Mucosa of descending colon (tissue), 3 donors: ENCODE data around the gene PGAP3. TPM values are rescaled to one million over a fixed set of nuclear protein-coding genes. Genes with fewer than 3 reads are reported as not detected.

Source experiments
- ATAC-seq: fragments of 200-7000 bp; cut with Tn5 transposase; one replicate; pipeline ENCODE4 v1.9.1; 2020; ENCODE audit warnings: mild to moderate bottlenecking, moderate library complexity
- DNase-seq, 3 donors: peaks; one replicate each; pipeline ENCODE4 v3.0.0-alpha.2; 2020
- H3K36me3 ChIP-seq: fragments of 200-600 bp; one replicate; pipeline ENCODE4 v1.8.0; 2021; ENCODE audit warnings: low read depth, mild to moderate bottlenecking
- H3K4me1 ChIP-seq: fragments of 200-600 bp; one replicate; pipeline ENCODE4 v1.8.0; 2021; ENCODE audit warnings: low read depth, mild to moderate bottlenecking
- H3K4me3 ChIP-seq: fragments of 200-600 bp; one replicate; pipeline ENCODE4 v1.8.0; 2021; ENCODE audit warnings: mild to moderate bottlenecking
- H3K9me3 ChIP-seq: fragments of 200-600 bp; one replicate; pipeline ENCODE4 v1.8.0; 2021; ENCODE audit warnings: mild to moderate bottlenecking
- CTCF ChIP-seq: fragments of 200-600 bp; IDR thresholded peaks from one replicate; pipeline ENCODE4 v1.8.0; 2022; ENCODE audit warnings: antibody characterized with exemption, mild to moderate bottlenecking
- intact Hi-C, 2 donors: fragments of 100-400 bp; cut with DNase I in 1 of 2; cut with micrococcal nuclease in 1 of 2; formaldehyde crosslinking; loops; one replicate each; pipeline versions ENCODE4 v1.11.0 to v1.11.1; 2022; cut with DNase I, micrococcal nuclease
- long read RNA-seq, 2 donors: library from polyadenylated mRNA; unstranded; transcript quantifications; one replicate each; pipeline ENCODE4 v2.0.0, GENCODE V29; 2019 to 2021
- total RNA-seq, 3 donors: library from RNA; stranded (reverse); fragmentation: NEBNext Ultra II Directional in 2 of 3; extraction: Animal tissue kit (Norgen Biotek cat#: 25700) in 2 of 3; gene quantifications; one replicate each; pipeline versions ENCODE4 v1.2.1 to v1.2.4, GENCODE V29; 2021 to 2023
- donor health status: DM: no; HTN: no; CAD: no; lungs with moderate emphysema.
- donor health status: DM: no; HTN: no; CAD: no.
- donor health status: DM: no; HTN: yes; CAD: no.

Gene PGAP3
- total RNA-seq = 10 to 100 TPM; 27.7 to 74.6 (median 47.9) TPM
- long read RNA-seq, donor 1, transcript PGAP3-201 (8 exons, 2,737 nt) = major isoform, 6 of 25 reads
- long read RNA-seq, donor 1, partial matches to known transcripts = 7 of 25 reads
- long read RNA-seq, donor 1, other reads (novel, unspliced or antisense) = 9 of 25 reads
- long read RNA-seq, donor 2, partial matches to known transcripts = 1 of 7 reads
- long read RNA-seq, donor 2, other reads (novel, unspliced or antisense) = 2 of 7 reads

GRCh38 chr17:39687546-39688474 lies at the start of gene PGAP3:
TSS of gene PGAP3 (minus strand) at chr17:39688057. CDS start at chr17:39688014, 43 bp downstream.
- intact Hi-C loops = no loop called here
- no peak for TF ChIP-seq CTCF
- H3K9me3 ChIP-seq = no peaks in the 10 kb centered on the region
- ATAC-seq (peak; percentile 95), DNase-seq (peak; percentile 89 to 95 (median 93))
- peaks cover 14% of the 10 kb centered on the region for H3K4me1 ChIP-seq
- H3K4me3 ChIP-seq = peak within 1 kb of the TSS; percentile 33
- H3K36me3 ChIP-seq = no peaks in the 10 kb centered on the region

GRCh38 chr17:39737206-39737759 lies 49.4 kb upstream of the PGAP3 start:
- Histone ChIP-seq H3K4me1 (peaks cover 24% of the 10 kb centered on the region), H3K36me3 (no peaks in the 10 kb centered on the region), H3K4me3 (peak overlapping the region; percentile 46), H3K9me3 (no peaks in the 10 kb centered on the region)
- intact Hi-C loops = no loop called here
- TF ChIP-seq CTCF = no peak
- DNase-seq (peak in 1 of 3 donors; percentile 66), ATAC-seq (peak; percentile 7)

GRCh38 chr17:39736319-39737165 lies 48.7 kb upstream of the PGAP3 start:
- intact Hi-C loops = no loop called here
- no peak for TF ChIP-seq CTCF
- no peak for ATAC-seq

GRCh38 chr17:39735882-39736281 lies 48.0 kb upstream of the PGAP3 start:
- H3K36me3 ChIP-seq = no peaks in the 10 kb centered on the region
- H3K4me3 ChIP-seq = no peak overlapping the region
- DNase-seq (no peak), ATAC-seq (no peak)
- no peak for TF ChIP-seq CTCF
- intact Hi-C loops = no loop called here
- no peaks in the 10 kb centered on the region for H3K9me3 ChIP-seq
- H3K4me1 ChIP-seq = peaks cover 22% of the 10 kb centered on the region

More at GRCh38 chr17:39736319-39737165, 48.7 kb upstream of the PGAP3 start:
- Histone ChIP-seq H3K4me1 (peaks cover 24% of the 10 kb centered on the region), H3K36me3 (no peaks in the 10 kb centered on the region), H3K9me3 (no peaks in the 10 kb centered on the region), H3K4me3 (no peak overlapping the region)
- no peak for DNase-seq

GRCh38 chr17:39732586-39732985 lies 44.7 kb upstream of the PGAP3 start:
- no peak for TF ChIP-seq CTCF
- H3K4me1 ChIP-seq = peaks cover 11% of the 10 kb centered on the region
- H3K36me3 ChIP-seq = no peaks in the 10 kb centered on the region
- intact Hi-C loops = no loop called here
- ATAC-seq = no peak
- DNase-seq = no peak
- H3K9me3 ChIP-seq = no peaks in the 10 kb centered on the region
- H3K4me3 ChIP-seq = no peak overlapping the region
